ENCODE measurements around the gene NSRP1. TPM values are rescaled to one million over a fixed set of nuclear protein-coding genes. Genes with fewer than 3 reads are reported as not detected.

The NSRP1 gene
- total and polyA plus RNA-seq, 2 of the 8 experiments (the other 6 are each of a cell fraction or from before 2014, with no cell fraction given), result 6.1 to 22.4 TPM

DNA sequence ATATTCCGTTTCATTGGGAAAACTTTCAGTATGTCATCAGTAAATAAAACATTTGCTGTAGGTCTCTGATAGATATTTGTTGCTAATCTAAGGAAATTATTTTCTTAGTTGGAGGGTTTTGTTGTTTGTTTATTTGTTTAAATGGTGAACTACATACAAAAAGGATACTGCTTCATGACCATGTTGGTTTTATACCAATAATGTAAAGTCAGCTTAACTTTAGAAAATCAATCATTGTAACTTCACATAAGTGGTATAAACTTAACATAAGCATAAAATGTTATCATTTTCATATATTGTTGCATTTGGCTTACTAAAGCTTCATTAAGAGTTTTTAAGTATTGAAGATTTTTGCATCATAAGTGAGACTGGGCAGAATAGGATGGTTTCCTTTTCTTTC is 57.9 kb downstream of the NSRP1 start:
- Histone ChIP-seq H2BK20ac (ENCODE audit: low read length) (no peak overlapping the region), H2BK15ac (ENCODE audit: low read length) (no peak overlapping the region), H2AK5ac (ENCODE audit: low read depth, low read length) (no peak overlapping the region), H4K8ac (ENCODE audit: extremely low read depth, insufficient read depth, low read length) (no peak overlapping the region), H3K56ac (replicated peaks; ENCODE audit: insufficient read length, low read depth, low read length) (no peak overlapping the region), H3K27ac (ENCODE audit: low read depth, low read length) (no peak overlapping the region), H3K27me3 (replicated peaks in 1 of 4; ENCODE audit: control insufficient read depth in 3 of 4, extremely low read depth in 1 of 4, insufficient read depth in 3 of 4, low read length in 3 of 4) (no peaks in the 10 kb centered on the region), H4K5ac (ENCODE audit: insufficient read length, low read depth, low read length) (no peak overlapping the region), H3K79me2 (ENCODE audit: control insufficient read depth in 1 of 2, insufficient read depth in 2 of 2, low read length in 2 of 2) (no peaks in the 10 kb centered on the region), H3K9me3 (ENCODE audit: insufficient read depth in 2 of 2, low read depth in 1 of 2, low read length in 1 of 2) (no peaks in the 10 kb centered on the region), H3K36me3 (ENCODE audit: control insufficient read depth in 2 of 4, insufficient read depth in 4 of 4, low read length in 3 of 4) (peaks cover 2 to 41% (median 4%) of the 10 kb centered on the region in 4 experiments; a peak in 5 of 8 replicates), H3K18ac (ENCODE audit: extremely low read depth, low read length) (no peak overlapping the region), H3K23ac (ENCODE audit: insufficient read length) (no peak overlapping the region), H3K9ac (replicated peaks in 1 of 4; ENCODE audit: extremely low read depth in 1 of 4, low read depth in 3 of 4, low read length in 3 of 4) (no peak overlapping the region), H3K4me2 (ENCODE audit: insufficient read depth in 1 of 2, low read depth in 2 of 2, low read length in 2 of 2) (no peak overlapping the region), H3K79me1 (ENCODE audit: low read depth, low read length) (no peaks in the 10 kb centered on the region), H3K4me1 (replicated peaks in 1 of 4; ENCODE audit: control insufficient read depth in 3 of 4, insufficient read depth in 4 of 4, low read length in 3 of 4) (no peaks in the 10 kb centered on the region), H3K14ac (ENCODE audit: insufficient read length) (no peak overlapping the region), H2BK120ac (replicated peaks; ENCODE audit: low read depth, low read length) (no peak overlapping the region), H4K91ac (replicated peaks; ENCODE audit: insufficient read length, low read length) (no peak overlapping the region), H3K4ac (replicated peaks; ENCODE audit: insufficient read length, low read depth, low read length) (no peak overlapping the region), H2BK12ac (ENCODE audit: low read depth, low read length) (no peak overlapping the region), H2BK5ac (ENCODE audit: low read depth, low read length) (no peak overlapping the region), H3K4me3 (ENCODE audit: extremely low read depth in 1 of 4, insufficient read depth in 2 of 4, low read depth in 3 of 4, low read length in 4 of 4) (no peak overlapping the region), H4K20me1 (replicated peaks in 1 of 2; ENCODE audit: control insufficient read depth in 1 of 2, insufficient read depth in 2 of 2, low read length in 2 of 2) (peaks cover 0 to 2% of the 10 kb centered on the region in 2 experiments), H2AFZ (ENCODE audit: low read length) (no peak overlapping the region), H3K23me2 (ENCODE audit: low read depth, low read length) (no peaks in the 10 kb centered on the region)
- TF ChIP-seq TCF12 (IDR thresholded peaks at IDR 0.05; ENCODE audit: low read depth, low read length) (no peak), CREB1 (IDR thresholded peaks at IDR 0.05) (no peak), CHD2 (IDR thresholded peaks at IDR 0.05; ENCODE audit: low read length) (no peak), NRF1 (IDR thresholded peaks at IDR 0.05; ENCODE audit: low read depth, low read length) (no peak), NANOG (IDR thresholded peaks at IDR 0.05; ENCODE audit: insufficient read depth, low read depth, low read length, poor library complexity, severe bottlenecking) (no peak), JUND (IDR thresholded peaks at IDR 0.05; ENCODE audit: low read length) (no peak), RAD21 (IDR thresholded peaks at IDR 0.05 in 1 of 2, conservative IDR thresholded peaks at IDR 0.05 in 1 of 2; ENCODE audit: low read depth in 2 of 2, low read length in 2 of 2) (no peak)
- TF ChIP-seq, protein P1, sequence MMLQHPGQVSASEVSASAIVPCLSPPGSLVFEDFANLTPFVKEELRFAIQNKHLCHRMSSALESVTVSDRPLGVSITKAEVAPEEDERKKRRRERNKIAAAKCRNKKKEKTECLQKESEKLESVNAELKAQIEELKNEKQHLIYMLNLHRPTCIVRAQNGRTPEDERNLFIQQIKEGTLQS (IDR thresholded peaks at IDR 0.05; ENCODE audit: insufficient read depth, low read depth, low read length), result no peak
- TF ChIP-seq, protein P2, sequence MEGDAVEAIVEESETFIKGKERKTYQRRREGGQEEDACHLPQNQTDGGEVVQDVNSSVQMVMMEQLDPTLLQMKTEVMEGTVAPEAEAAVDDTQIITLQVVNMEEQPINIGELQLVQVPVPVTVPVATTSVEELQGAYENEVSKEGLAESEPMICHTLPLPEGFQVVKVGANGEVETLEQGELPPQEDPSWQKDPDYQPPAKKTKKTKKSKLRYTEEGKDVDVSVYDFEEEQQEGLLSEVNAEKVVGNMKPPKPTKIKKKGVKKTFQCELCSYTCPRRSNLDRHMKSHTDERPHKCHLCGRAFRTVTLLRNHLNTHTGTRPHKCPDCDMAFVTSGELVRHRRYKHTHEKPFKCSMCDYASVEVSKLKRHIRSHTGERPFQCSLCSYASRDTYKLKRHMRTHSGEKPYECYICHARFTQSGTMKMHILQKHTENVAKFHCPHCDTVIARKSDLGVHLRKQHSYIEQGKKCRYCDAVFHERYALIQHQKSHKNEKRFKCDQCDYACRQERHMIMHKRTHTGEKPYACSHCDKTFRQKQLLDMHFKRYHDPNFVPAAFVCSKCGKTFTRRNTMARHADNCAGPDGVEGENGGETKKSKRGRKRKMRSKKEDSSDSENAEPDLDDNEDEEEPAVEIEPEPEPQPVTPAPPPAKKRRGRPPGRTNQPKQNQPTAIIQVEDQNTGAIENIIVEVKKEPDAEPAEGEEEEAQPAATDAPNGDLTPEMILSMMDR (IDR thresholded peaks at IDR 0.05; ENCODE audit: control extremely low read depth in 1 of 3, insufficient read depth in 1 of 3, low read depth in 1 of 3, low read length in 3 of 3), result no peak
- 100% methylated on average over 1 of the region's 1 CpG; no CpG with 5 or more reads in 1 of the 2 experiments for WGBS, 2 experiments (ENCODE audit: extremely low coverage in 1 of 2, insufficient coverage in 1 of 2, insufficient read length in 1 of 2, insufficient replicate concordance in 2 of 2, low coverage in 1 of 2, low lambda C conversion rate in 2 of 2, missing lambda C conversion rate in 1 of 2)
- POLR2A ChIA-PET (ENCODE audit: partially characterized antibody), result interaction anchor here (0.8 to 1.3 kb wide), 2 partner anchors 45 to 57 kb away, joined by 3 read pairs; partner anchors contain the start of gene NSRP1
- no peak for DNase-seq (ENCODE audit: low read depth in 1 of 2, low spot score in 2 of 2)
- CTCF ChIA-PET (ENCODE audit: partially characterized antibody), result interaction anchor here (1.4 to 2.1 kb wide), 2 partner anchors 38 to 49 kb away, joined by 3 to 5 read pairs; no protein-coding TSS in a partner anchor
- FAIRE-seq, result no peak
